NCI-H524 treated with DMSO at 0.1 percent for 48 hours (cell line): Measurements from ENCODE around the gene EYA2.
"Not testable (repeated sequence)": the region's sequence is repeated elsewhere in the genome, so short reads cannot be mapped to it uniquely, and the experiment has no call there.

ENCODE experiments used
- DNase-seq: peaks from one replicate; lab custom pipeline; 2025; lab: John Stamatoyannopoulos, UW

EYA2 gene, protein sequence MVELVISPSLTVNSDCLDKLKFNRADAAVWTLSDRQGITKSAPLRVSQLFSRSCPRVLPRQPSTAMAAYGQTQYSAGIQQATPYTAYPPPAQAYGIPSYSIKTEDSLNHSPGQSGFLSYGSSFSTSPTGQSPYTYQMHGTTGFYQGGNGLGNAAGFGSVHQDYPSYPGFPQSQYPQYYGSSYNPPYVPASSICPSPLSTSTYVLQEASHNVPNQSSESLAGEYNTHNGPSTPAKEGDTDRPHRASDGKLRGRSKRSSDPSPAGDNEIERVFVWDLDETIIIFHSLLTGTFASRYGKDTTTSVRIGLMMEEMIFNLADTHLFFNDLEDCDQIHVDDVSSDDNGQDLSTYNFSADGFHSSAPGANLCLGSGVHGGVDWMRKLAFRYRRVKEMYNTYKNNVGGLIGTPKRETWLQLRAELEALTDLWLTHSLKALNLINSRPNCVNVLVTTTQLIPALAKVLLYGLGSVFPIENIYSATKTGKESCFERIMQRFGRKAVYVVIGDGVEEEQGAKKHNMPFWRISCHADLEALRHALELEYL

DNA sequence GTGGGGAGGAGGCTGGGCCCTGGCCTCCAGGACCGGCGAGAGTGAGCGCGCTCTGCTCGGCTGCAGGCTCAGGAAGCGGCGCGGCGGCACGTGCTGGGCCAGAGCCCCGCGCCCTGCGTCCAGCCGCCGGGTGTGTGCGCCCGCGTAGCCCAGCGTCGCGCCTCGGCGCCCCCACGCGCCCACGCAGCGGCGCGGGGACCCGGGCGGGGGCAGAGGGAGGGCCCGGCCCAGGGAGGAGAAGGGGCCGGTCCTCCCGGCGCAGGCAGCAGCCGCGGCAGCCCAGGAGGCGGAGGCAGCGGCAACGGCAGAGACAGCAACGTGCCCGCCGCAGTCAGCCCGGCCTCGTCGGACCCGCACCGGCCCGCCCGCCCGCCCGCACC is at the start of gene EYA2:
Gene EYA2 (plus strand): TSS at position 265 of the 380 bp plus-strand sequence. CDS start 95,168 bp downstream, outside the sequence.
- no peak for DNase-seq

- DNase-seq = no peak
These were observed 49.7 kb upstream of the EYA2 start for GRCh38 chr20:46844965-46845364.

- no peak for DNase-seq
These were observed 45.4 kb upstream of the EYA2 start for GRCh38 chr20:46849269-46849668.

GRCh38 chr20:46849751-46850150 is 44.9 kb upstream of the EYA2 start:
- no peak for DNase-seq

DNA sequence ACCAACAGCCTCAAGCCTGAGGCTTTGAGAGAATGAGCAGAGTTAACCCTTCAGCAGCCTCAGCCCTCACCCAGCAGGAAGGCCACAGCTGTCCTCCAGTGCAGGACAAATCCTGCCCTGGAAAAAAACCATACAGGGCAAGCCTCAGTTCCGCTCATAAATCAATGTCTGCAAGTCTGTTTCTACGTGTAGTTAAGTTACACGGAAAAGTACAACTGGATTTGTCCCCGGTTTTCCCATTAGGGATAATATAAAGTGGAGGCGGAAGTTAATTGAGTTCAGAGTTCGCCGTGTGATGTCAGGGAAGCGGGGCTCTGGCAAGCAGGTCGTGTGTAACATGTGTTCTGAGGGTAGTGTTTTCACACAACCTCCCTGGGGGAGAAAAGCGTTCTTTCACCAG is 44.2 kb upstream of the EYA2 start:
- no peak for DNase-seq

DNA sequence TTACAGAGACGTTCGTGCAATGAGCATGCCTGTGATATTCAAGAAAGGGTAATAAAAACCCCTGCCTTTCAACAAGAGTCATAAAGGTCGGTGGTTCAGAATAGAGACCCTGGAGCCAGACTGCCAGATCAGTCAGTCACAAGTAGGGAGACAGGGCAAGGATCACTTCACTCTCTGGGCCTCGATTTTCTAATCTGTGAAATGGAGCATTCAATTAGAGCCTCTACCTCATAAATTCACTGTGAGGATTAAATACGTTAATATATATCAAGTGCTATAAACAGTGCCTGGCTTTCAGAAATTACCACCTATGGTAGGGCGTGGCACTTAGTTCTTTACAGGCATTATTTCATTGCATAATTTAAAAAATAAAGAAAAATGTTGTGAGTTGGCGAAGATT is 43.7 kb upstream of the EYA2 start:
- DNase-seq = no peak

- DNase-seq = no peak
These were observed 42.9 kb upstream of the EYA2 start for GRCh38 chr20:46851746-46852145.

DNA sequence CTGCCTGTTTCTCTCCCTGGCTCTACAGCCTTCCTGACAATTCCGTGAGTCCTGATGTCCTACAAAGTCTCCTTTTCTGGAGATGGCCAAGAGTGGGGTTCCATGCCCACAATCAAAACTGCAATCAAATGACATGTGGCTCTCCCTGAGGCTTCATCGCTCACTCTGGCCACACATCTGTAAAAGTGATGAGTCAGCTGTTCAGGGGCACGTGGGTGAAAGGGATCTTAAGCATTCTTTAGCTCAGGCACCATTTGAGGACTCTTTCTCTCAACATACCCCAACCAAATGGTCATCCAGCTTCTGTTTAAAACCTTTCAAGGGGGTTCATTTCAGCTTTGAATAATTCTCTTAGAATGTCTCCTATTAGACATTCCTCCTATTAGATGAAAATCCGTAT is 42.3 kb upstream of the EYA2 start:
- DNase-seq = no peak

DNA sequence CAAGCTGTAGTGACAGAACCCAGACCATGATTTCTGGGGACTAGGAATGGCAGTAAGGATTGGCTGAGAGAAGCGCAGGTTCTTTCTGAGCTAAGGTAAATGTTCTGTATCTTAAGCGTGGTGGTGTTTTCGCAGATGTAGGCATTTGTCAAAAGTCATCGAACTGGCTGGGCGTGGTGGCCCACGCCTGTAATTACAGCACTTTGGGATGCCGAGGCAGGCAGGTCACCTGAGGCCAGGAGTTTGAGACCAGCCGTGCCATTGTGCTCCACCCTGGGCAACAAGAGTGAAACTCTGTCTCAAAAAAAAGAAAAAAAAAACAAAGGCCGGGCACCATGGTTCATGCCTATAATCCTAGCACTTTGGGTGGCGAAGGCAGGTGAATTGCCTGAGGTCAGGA is 40.7 kb upstream of the EYA2 start:
- DNase-seq = no peak

DNA sequence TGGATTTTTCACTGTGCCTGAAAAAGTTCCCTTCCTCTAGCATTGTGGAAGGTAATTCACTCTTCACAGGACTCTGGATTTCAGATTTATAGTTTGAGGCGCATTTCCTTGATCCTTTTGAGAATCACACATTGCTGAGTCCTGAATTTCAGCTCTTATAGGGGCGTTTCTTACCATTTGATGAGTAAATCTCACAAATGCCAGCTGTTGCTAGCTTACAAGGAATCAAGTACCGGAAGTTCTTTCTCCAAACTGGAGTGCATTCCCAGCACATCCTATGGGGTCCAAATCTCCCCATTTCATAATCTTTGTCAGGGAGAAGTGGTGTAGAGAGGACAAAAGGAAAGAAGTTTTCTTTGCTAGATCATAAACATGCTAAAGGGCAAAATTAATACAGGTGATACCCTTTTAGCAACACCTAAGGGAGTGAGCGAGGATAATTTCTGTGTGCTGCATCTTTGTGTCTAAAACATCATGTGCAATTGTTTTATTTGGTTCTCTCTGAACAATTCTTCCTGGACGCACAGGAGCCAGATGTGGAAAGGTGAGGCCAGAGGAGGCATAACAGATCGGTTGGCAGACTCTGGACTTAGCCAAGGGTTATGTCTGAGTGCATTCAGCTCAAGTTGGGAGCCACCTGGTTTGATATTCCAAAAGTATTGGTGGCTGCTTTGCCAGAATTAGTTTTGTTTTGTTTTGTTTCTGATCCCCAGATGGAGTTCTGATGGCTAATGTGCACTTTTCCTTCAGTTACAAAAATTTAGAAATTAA is 37.4 kb upstream of the EYA2 start:
- peak; percentile 33 for DNase-seq

- DNase-seq = no peak
These were observed 28.8 kb upstream of the EYA2 start for GRCh38 chr20:46865824-46866223.

DNA sequence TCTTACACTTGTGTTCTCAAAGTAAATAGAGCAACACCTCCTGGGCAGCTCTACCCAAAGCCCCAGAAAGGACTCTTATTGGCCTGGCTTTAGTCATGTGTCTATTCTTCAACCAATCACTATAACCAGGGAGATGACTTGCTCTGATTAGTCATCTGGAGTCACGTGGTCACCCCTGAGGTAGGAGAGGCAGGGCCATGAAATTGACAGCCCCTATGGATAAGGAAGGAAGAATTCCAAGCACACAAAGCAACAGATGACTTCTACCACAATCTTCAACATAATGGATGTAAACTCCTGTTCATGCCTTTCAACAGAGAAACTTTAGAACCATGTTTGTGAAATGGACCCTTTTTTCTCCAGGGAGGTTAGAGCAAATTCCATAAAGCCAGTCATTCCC is 24.6 kb upstream of the EYA2 start:
- no peak for DNase-seq

GRCh38 chr20:46872328-46873211 is 22.1 kb upstream of the EYA2 start:
- DNase-seq = no peak

- no peak for DNase-seq
These were observed 19.6 kb upstream of the EYA2 start for GRCh38 chr20:46875059-46875458.

DNA sequence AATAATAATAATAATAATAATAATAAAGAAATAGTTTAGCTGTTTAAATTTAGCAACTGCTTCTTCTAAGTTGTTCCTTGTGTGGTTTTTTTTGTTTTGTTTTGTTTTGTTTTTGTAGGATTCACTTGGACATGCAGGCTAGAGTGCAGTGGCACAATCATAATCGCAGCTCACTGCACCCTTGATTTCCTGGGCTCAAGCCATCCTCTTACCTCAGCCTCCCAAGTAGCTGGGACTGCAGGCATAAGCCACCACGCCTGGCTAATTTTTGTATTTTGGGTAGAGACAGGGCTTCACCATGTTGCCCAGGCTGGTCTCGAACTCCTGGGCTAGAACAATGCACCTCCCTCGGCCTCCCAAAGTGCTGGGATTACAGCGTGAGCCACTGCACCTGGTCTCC is 15.3 kb upstream of the EYA2 start:
- no peak for DNase-seq

- not testable (repeated sequence) for DNase-seq
These were observed 14.7 kb upstream of the EYA2 start for GRCh38 chr20:46879963-46880362.

- DNase-seq = no peak
These were observed 10.8 kb upstream of the EYA2 start for GRCh38 chr20:46883892-46884291.

GRCh38 chr20:46890682-46891081 is 4.0 kb upstream of the EYA2 start:
- no peak for DNase-seq

- DNase-seq = no peak
These were observed 1.6 kb upstream of the EYA2 start for GRCh38 chr20:46893051-46893450.

DNA sequence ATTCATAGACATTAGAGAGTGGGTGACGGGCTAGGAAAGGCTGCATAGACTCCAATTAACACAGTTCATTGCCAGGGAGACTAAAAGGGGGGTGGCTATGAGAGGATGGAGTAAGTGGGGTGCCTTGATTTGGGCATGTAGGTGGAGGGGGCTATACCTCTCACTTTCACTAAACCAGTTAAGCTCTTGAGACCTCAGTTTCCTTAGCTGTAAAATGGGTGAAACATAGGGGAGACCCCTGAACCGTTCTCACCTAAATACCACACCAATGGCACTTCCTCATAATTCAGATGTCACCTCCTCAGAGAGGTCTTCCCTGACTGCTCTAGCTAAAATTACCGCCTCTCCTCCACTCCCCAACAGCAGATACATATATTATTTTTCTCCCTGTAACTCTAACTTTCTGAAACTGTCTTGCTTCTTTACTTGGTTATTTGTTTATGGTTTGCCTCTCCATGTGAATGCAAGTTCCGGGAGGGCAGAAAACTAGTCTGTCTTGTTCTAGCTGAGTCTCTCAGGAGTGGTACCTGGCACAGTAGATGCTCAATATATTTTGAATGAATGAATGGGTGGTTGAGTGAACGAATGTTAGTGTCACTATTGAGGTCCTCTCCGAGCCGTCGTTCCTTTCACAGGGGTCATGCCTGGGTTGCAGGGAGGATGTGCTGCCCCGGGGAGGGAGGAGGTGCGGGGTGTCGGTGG is 615 bp upstream of the EYA2 start:
- no peak for DNase-seq
